HepG2 (cell line): ENCODE measurements around the gene TNFAIP1. TPM values are rescaled to one million over a fixed set of nuclear protein-coding genes. Genes with fewer than 3 reads are reported as not detected.
A peak's percentile ranks its signal among the peaks of the same experiment; 100 is the strongest.

ENCODE experiments used
- BRD4 ChIP-seq: sonication (generic); formaldehyde crosslinking; IDR thresholded peaks from 2 replicates; pipeline ENCODE4 v1.4.0; 2020; ENCODE audit warnings: missing genetic modification reagents
- FOSL1 ChIP-seq: sonication (generic); formaldehyde crosslinking; IDR thresholded peaks from 2 replicates; pipeline ENCODE4 v1.9.0; 2021; ENCODE audit warnings: missing genetic modification reagents, borderline replicate concordance
- GTF2F1 ChIP-seq: fragments of 150-350 bp; IDR thresholded peaks from 2 replicates; pipeline ENCODE4 v1.6.1; 2014; ENCODE audit warnings: low read length
- MTF1 ChIP-seq: sonication (generic); formaldehyde crosslinking; IDR thresholded peaks from 2 replicates; pipeline ENCODE4 v1.5.0; 2020; ENCODE audit warnings: missing genetic modification reagents
- POLR2AphosphoS5 ChIP-seq: IDR thresholded peaks from 2 replicates; pipeline ENCODE4 v1.6.1; 2012; ENCODE audit warnings: low read depth, low read length
- SETDB1 ChIP-seq: sonication (generic); formaldehyde crosslinking; IDR thresholded peaks from 2 replicates; pipeline ENCODE4 v1.5.1; 2020; ENCODE audit warnings: missing genetic modification reagents, mild to moderate bottlenecking, borderline replicate concordance
- SOX13 ChIP-seq, 3 experiments: fragments of 450-650 bp in 1 of 3; sonication (generic) in 1 of 3; formaldehyde crosslinking in 1 of 3; IDR thresholded peaks in 2 of 3; conservative IDR thresholded peaks in 1 of 3; 2 replicates each; pipeline versions ENCODE4 v1.5.0 to v1.6.1; 2016 to 2020; ENCODE audit warnings: antibody characterized with exemption in 1 of 3, mild to moderate bottlenecking in 1 of 3, missing compliant biosample characterization in 1 of 3, missing genetic modification reagents in 1 of 3, moderate library complexity in 1 of 3
- TCF12 ChIP-seq, 2 experiments: fragments of 450-650 bp in 1 of 2; sonication (generic) in 1 of 2; formaldehyde crosslinking in 1 of 2; IDR thresholded peaks; 2 replicates each; pipeline versions ENCODE4 v1.6.1 to v1.8.0; 2017 to 2022; ENCODE audit warnings: antibody characterized with exemption in 1 of 2, mild to moderate bottlenecking in 1 of 2, missing genetic modification reagents in 1 of 2, moderate library complexity in 1 of 2
- THAP11 ChIP-seq: IDR thresholded peaks from 2 replicates; pipeline ENCODE4 v1.6.1; 2016; ENCODE audit warnings: missing biosample characterization, missing genetic modification reagents
- ZKSCAN1 ChIP-seq: fragments of 150-350 bp; IDR thresholded peaks from 2 replicates; pipeline ENCODE4 v1.6.1; 2014; ENCODE audit warnings: low read length
- ZNF235 ChIP-seq: sonication (generic); formaldehyde crosslinking; IDR thresholded peaks from 2 replicates; pipeline ENCODE4 v1.8.1; 2023; ENCODE audit warnings: mild to moderate bottlenecking, missing genetic modification reagents, borderline replicate concordance
- ZNF256 ChIP-seq: sonication (generic); formaldehyde crosslinking; conservative IDR thresholded peaks from 2 replicates; pipeline ENCODE4 v1.4.0; 2020; ENCODE audit warnings: missing genetic modification reagents
- ZNF546 ChIP-seq: sonication (generic); formaldehyde crosslinking; conservative IDR thresholded peaks from 2 replicates; pipeline ENCODE4 v1.8.1; 2023; ENCODE audit warnings: mild to moderate bottlenecking, missing genetic modification reagents
- ZNF549 ChIP-seq: sonication (generic); formaldehyde crosslinking; IDR thresholded peaks from 2 replicates; pipeline ENCODE4 v1.5.0; 2020; ENCODE audit warnings: missing genetic modification reagents
- polyA plus RNA-seq, 8 experiments: library from polyadenylated mRNA; depleted of rRNA in 3 of 8; stranded (reverse) in 7 of 8; unstranded in 1 of 8; fragments of >200 nt; fragmentation: Illumina TruSeq in 4 of 8; extraction: Trizol in 4 of 8; gene quantifications; 2 replicates each; pipeline versions ENCODE4 v1.2.1 to v1.2.3, GENCODE V29; 2011 to 2016; ENCODE audit warnings: low read depth in 4 of 8, missing spikeins in 1 of 8, mixed read lengths in 1 of 8; ENCODE audit not compliant: insufficient read depth in 1 of 8
- total RNA-seq, 5 experiments: library from RNA; depleted of rRNA; stranded (reverse); fragments of >200 nt; fragmentation: Illumina TruSeq; extraction: Trizol; gene quantifications; 2 replicates each; pipeline ENCODE4 v1.2.3, GENCODE V29; 2016; ENCODE audit warnings: low read depth in 1 of 5
- TF ChIP-seq, protein P1 (sequence below): sonication (generic); formaldehyde crosslinking; IDR thresholded peaks from 2 replicates; pipeline ENCODE4 v1.4.0; 2020; ENCODE audit warnings: missing genetic modification reagents
- TF ChIP-seq, protein P2 (sequence below): conservative IDR thresholded peaks from 2 replicates; pipeline ENCODE4 v1.6.1; 2018; ENCODE audit warnings: missing genetic modification reagents
- TF ChIP-seq, protein P3 (sequence below): sonication (generic); formaldehyde crosslinking; IDR thresholded peaks from 2 replicates; pipeline ENCODE4 v1.8.1; 2023; ENCODE audit warnings: mild to moderate bottlenecking, missing genetic modification reagents
- TF ChIP-seq, protein P4 (sequence below), 2 experiments: sonication (generic) in 1 of 2; formaldehyde crosslinking in 1 of 2; IDR thresholded peaks; 2 replicates each; pipeline versions ENCODE4 v1.6.1 to v1.9.0; 2014 to 2022; ENCODE audit warnings: antibody characterized with exemption in 1 of 2, borderline replicate concordance in 1 of 2, inconsistent platforms in 1 of 2, low read depth in 1 of 2, missing genetic modification reagents in 1 of 2

TNFAIP1 gene
- total and polyA plus RNA-seq, 2 of the 13 experiments (the other 11 are each of a cell fraction or from before 2014, with no cell fraction given) = 17.5 to 40.6 TPM

DNA sequence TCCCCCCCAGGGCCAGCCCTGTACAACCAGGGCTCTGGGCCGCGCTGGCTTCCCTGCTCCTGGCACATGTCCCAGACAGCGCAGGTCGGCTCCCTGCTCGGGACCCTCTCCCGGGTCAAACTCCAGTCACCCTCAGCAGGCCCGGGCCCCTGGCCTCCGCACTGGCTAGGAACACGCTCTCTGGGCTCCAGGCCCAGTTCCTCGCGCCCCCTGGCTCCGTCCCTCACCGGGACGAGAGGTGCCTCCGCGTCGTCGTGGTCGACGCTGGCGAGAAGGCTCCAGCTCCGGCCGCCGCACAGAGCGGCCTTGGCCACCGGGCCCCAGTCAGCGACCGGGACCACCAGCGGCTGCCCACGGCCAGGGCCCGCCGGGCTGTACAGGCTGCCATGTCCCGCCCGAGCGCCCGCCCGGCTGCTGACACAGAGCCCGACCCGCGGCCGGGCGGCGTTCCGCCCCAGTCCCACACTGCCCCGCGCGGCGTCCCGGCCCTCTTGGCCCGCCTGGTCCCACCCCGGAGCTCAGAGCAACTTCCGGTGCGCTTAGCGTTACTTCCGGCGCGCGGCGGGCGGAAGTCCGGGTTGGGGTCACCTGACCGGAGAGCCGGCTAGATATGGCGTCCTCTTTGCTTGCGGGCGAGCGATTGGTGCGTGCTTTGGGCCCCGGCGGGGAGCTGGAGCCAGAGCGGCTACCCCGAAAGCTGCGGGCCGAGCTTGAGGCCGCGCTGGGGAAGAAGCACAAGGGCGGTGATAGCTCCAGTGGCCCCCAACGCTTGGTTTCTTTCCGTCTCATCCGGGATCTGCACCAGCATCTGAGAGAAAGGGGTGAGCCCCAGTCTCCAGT lies 21.7 kb downstream of the TNFAIP1 start, which contains the start of gene POLDIP2 (continued):
- TF ChIP-seq ZNF546 (CRISPR knock-in tag) (0 out of 2 replicates have a peak, but pooled peaks have one; percentile 38), TCF12 (IDR thresholded peaks at IDR 0.05) (no peak), TCF12 (CRISPR knock-in tag; IDR thresholded peaks at IDR 0.05) (peak; percentile 50; the same call in 1 of the 2 replicates), ZKSCAN1 (no peak), BRD4 (peak; percentile 3), ZNF549 (CRISPR knock-in tag) (peak; percentile 71; the same call in 1 of the 2 replicates), MTF1 (CRISPR knock-in tag) (peak; percentile 73; the same call in 1 of the 2 replicates), POLR2AphosphoS5 (peak; percentile 66), ZNF235 (CRISPR knock-in tag) (0 out of 2 replicates have a peak, but pooled peaks have one; percentile 76), SETDB1 (CRISPR knock-in tag) (no peak), FOSL1 (CRISPR knock-in tag) (no peak), SOX13 (IDR thresholded peaks at IDR 0.05) (no peak), SOX13 (CRISPR knock-in tag; conservative IDR thresholded peaks at IDR 0.05 in 1 of 2, IDR thresholded peaks at IDR 0.05 in 1 of 2) (peak in 1 of 2 experiments; percentile 39; a peak in 1 of 4 replicates), ZNF256 (CRISPR knock-in tag) (no peak; the same call in 1 of the 2 replicates), GTF2F1 (no peak), THAP11 (CRISPR knock-in tag) (peak; percentile 97)
- TF ChIP-seq, protein P1, sequence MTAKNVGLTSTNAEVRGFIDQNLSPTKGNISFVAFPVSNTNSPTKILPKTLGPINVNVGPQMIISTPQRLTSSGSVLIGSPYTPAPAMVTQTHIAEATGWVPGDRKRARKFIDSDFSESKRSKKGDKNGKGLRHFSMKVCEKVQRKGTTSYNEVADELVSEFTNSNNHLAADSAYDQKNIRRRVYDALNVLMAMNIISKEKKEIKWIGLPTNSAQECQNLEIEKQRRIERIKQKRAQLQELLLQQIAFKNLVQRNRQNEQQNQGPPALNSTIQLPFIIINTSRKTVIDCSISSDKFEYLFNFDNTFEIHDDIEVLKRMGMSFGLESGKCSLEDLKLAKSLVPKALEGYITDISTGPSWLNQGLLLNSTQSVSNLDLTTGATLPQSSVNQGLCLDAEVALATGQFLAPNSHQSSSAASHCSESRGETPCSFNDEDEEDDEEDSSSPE (CRISPR knock-in tag) = peak; percentile 52; the same call in 1 of the 2 replicates
- TF ChIP-seq, protein P2, sequence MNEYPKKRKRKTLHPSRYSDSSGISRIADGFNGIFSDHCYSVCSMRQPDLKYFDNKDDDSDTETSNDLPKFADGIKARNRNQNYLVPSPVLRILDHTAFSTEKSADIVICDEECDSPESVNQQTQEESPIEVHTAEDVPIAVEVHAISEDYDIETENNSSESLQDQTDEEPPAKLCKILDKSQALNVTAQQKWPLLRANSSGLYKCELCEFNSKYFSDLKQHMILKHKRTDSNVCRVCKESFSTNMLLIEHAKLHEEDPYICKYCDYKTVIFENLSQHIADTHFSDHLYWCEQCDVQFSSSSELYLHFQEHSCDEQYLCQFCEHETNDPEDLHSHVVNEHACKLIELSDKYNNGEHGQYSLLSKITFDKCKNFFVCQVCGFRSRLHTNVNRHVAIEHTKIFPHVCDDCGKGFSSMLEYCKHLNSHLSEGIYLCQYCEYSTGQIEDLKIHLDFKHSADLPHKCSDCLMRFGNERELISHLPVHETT = peak; percentile 81; the same call in 1 of the 2 replicates
- TF ChIP-seq, protein P3, sequence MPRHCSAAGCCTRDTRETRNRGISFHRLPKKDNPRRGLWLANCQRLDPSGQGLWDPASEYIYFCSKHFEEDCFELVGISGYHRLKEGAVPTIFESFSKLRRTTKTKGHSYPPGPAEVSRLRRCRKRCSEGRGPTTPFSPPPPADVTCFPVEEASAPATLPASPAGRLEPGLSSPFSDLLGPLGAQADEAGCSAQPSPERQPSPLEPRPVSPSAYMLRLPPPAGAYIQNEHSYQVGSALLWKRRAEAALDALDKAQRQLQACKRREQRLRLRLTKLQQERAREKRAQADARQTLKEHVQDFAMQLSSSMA (CRISPR knock-in tag) = no peak
- TF ChIP-seq, protein P4, sequence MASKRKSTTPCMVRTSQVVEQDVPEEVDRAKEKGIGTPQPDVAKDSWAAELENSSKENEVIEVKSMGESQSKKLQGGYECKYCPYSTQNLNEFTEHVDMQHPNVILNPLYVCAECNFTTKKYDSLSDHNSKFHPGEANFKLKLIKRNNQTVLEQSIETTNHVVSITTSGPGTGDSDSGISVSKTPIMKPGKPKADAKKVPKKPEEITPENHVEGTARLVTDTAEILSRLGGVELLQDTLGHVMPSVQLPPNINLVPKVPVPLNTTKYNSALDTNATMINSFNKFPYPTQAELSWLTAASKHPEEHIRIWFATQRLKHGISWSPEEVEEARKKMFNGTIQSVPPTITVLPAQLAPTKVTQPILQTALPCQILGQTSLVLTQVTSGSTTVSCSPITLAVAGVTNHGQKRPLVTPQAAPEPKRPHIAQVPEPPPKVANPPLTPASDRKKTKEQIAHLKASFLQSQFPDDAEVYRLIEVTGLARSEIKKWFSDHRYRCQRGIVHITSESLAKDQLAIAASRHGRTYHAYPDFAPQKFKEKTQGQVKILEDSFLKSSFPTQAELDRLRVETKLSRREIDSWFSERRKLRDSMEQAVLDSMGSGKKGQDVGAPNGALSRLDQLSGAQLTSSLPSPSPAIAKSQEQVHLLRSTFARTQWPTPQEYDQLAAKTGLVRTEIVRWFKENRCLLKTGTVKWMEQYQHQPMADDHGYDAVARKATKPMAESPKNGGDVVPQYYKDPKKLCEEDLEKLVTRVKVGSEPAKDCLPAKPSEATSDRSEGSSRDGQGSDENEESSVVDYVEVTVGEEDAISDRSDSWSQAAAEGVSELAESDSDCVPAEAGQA (IDR thresholded peaks at IDR 0.05; ENCODE audit: low read depth) = peak; percentile 80
- TF ChIP-seq, protein P4 (CRISPR knock-in tag; IDR thresholded peaks at IDR 0.05; ENCODE audit: borderline replicate concordance) = peak; percentile 33; the same call in 1 of the 2 replicates
